Stimulated activated memory B cell treated with anti-CD40 and anti-IgM and Interleukin-4, amounts not matched to agents 10 μg/mL and 1 μg/mL and 100 μg/mL, for 72 hours (primary cell): ENCODE measurements around the gene C4BPB.

ENCODE experiments used
- ATAC-seq: fragments of 150-1000 bp; cut with Tn5 transposase; 2 replicates; pipeline ENCODE4 v1.10.0; 2021
- H3K27ac Mint-ChIP-seq: one replicate; pipeline ENCODE4 v1.8.0; 2022; ENCODE audit warnings: mild to moderate bottlenecking, mixed read lengths
- H3K27me3 Mint-ChIP-seq: one replicate; pipeline ENCODE4 v1.8.0; 2022; ENCODE audit warnings: mixed read lengths
- H3K36me3 Mint-ChIP-seq: one replicate; pipeline ENCODE4 v1.8.0; 2022; ENCODE audit warnings: mixed read lengths
- H3K4me1 Mint-ChIP-seq: one replicate; pipeline ENCODE4 v1.8.0; 2022; ENCODE audit warnings: mixed read lengths
- H3K4me3 Mint-ChIP-seq: one replicate; pipeline ENCODE4 v1.8.0; 2022; ENCODE audit warnings: mild to moderate bottlenecking, moderate library complexity, mixed read lengths
- H3K9me3 Mint-ChIP-seq: one replicate; pipeline ENCODE4 v1.8.0; 2022; ENCODE audit warnings: mixed read lengths

The C4BPB gene

DNA sequence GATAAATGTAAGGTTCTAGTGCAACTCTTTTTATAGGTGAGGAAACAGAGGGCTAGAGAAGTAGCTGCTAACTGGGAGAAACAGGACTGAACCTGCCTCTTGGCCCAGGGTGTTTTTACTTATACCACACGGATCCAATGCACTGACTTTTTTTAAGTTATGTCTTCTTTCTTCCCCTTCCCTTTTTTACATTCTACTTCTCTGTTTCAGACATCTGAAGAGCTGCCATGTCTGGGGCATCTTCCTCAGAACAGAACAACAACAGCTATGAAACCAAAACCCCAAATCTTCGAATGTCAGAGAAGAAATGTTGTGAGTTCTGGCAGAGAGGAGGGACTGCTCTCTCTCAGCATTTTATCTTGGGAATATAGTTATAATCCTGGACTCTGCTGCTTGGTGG lies 34.2 kb upstream of the C4BPB start:
- Mint-ChIP-seq H3K27ac (peak overlapping the region; percentile 91), H3K9me3 (no peaks in the 10 kb centered on the region), H3K27me3 (no peaks in the 10 kb centered on the region), H3K36me3 (peaks cover 6% of the 10 kb centered on the region), H3K4me3 (peak overlapping the region; percentile 87), H3K4me1 (peaks cover 55% of the 10 kb centered on the region)
- ATAC-seq: peak; percentile 34

DNA sequence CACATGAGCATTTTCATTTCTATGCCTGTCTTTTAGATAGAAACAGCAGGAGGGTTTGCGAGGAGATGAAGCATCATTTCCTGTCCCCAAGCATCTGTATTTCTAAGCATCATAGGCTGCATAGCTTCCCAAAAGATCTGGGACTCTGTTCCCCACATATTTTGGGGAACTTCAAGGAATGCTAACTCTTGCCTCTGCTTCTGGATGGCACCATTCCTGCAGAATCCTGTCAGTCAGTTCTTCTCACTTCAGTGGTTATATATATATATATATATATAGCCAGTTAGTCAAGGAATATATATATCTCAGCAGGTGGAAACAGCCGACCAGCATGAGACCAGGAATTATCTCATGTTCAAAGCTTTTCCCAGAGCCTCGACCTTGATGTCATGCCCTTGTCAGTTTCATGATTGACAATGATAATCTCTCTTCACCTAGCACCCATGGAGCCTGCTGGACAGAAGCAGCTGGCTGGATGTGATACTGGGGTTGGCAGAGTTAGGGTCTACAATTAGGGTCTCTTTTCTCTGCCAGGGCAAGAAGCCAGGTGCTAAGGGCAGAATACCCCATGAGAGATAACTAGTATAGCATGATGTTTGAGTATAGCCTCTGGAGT lies 33.2 kb upstream of the C4BPB start:
- no peak for ATAC-seq
- H3K4me3 Mint-ChIP-seq: no peak overlapping the region
- no peaks in the 10 kb centered on the region for H3K27me3 Mint-ChIP-seq
- peak overlapping the region; percentile 91 for H3K27ac Mint-ChIP-seq
- H3K4me1 Mint-ChIP-seq: peaks cover 47% of the 10 kb centered on the region
- peaks cover 8% of the 10 kb centered on the region for H3K36me3 Mint-ChIP-seq
- H3K9me3 Mint-ChIP-seq: no peaks in the 10 kb centered on the region

DNA sequence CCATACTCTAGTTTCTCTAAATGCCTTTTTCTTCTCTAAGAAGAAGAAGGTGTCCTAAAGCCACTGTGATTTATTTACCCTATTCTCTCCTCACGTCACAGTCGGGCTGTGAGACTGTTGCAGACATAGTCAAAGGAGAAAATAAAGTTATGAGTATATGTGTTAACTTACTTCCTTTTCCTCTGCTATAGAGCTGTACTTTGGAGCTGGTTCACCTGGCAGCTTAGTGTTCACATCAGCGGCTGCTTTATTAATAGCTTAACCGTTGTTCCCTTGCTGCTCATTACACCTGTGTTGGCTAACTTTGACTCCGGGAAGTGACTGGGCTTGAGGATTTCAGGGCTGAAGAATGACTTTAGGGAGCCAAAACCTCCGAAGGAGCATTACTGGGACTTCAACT lies 32.0 kb upstream of the C4BPB start:
- no peak for ATAC-seq
- peak overlapping the region; percentile 9 for H3K27ac Mint-ChIP-seq
- no peak overlapping the region for H3K4me3 Mint-ChIP-seq
- H3K36me3 Mint-ChIP-seq: peaks cover 17% of the 10 kb centered on the region
- H3K9me3 Mint-ChIP-seq: no peaks in the 10 kb centered on the region
- H3K4me1 Mint-ChIP-seq: peaks cover 37% of the 10 kb centered on the region
- H3K27me3 Mint-ChIP-seq: no peaks in the 10 kb centered on the region

DNA sequence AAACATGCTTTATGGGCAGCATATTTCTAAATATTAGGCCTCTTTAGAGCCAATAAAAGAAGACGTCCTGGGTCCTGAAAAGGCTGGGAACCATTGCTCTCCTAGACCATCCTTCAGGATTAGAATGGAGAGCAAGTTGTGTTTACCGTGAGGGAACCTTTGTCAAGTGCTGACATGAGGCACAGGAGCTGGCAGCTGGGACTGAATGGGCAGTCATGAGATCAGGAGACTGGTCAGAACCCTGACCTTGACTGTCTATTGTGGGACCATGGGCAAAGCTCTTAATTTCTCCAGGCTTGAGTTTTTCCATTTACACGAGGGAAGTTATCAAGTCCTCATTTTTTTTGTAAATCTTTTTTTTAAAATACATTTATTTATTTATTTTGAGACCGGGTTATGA lies 30.4 kb upstream of the C4BPB start:
- Mint-ChIP-seq H3K4me3 (no peak overlapping the region), H3K27ac (no peak overlapping the region), H3K4me1 (peaks cover 24% of the 10 kb centered on the region), H3K27me3 (no peaks in the 10 kb centered on the region), H3K9me3 (no peaks in the 10 kb centered on the region), H3K36me3 (peaks cover 31% of the 10 kb centered on the region)
- no peak for ATAC-seq

DNA sequence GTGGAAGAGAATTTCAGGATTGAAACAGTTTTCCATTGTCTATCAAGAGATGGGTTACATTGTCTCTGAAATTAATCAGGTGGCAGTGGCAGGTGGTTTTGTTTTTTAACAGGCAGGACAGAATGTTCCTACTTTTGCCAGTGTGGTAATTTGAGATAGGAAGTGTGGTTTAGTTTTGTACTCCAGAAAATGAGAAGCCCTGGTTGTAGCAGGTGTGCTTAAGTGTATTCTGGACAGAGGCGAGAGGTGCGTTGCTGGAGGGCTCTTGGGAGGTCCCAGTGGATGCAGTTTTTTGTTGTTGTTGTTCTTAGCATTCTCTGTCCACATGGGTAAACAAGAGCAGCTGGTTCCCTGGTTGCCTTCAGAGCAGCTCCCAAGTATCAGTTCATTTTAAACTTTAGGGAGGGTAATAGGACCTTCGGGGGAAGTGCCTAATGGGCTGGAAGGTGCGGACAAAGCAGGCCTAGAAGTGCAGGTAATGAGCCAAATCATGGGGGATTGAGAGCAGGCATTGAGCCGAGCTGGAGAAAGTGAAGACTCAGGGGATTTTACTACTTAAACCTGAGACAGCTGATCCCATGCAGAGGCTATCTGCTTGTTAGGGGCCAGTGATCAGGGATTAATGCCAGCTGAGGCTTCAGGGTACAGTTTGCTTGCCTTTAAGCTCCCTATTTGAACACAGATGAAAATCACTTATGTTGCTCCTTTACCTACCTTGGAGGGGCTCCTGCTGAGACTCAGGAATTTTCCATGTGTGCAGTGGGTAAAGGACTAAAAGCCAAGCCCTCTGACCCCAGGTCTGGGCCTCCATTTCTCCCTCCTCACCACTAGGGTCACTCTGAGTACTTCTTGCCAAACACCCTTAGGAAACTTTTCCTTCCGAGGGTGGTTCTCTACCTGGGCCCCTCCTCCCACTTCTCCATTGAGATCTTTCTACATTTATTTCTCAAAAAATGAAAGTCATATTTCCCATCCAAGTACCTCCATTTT lies 29.5 kb upstream of the C4BPB start:
- no peak for ATAC-seq
- Mint-ChIP-seq H3K27me3 (no peaks in the 10 kb centered on the region), H3K9me3 (no peaks in the 10 kb centered on the region), H3K36me3 (peaks cover 41% of the 10 kb centered on the region), H3K4me1 (peaks cover 18% of the 10 kb centered on the region), H3K4me3 (no peak overlapping the region), H3K27ac (no peak overlapping the region)

DNA sequence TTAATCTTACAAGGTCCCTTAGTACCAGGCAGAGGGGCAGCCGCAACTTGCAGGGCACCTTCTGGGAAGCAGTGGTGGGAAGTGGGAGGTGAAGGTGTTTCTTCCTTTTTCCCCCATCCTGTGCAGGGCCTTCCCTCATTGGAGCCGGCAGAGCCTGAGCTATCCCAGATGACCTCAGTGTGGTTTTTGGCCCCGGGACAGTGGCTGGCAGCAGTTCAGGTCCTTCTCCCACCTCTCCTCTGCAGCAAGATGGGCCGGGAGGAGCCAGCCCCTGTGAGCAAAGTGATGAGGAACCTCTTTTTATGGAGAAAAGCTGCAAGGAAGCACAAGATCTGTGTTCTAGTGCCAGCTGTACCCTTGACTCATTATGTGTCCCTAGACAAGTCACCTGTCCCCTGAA lies 28.8 kb upstream of the C4BPB start:
- no peak for ATAC-seq
- H3K27ac Mint-ChIP-seq: no peak overlapping the region
- H3K27me3 Mint-ChIP-seq: no peaks in the 10 kb centered on the region
- H3K9me3 Mint-ChIP-seq: no peaks in the 10 kb centered on the region
- peaks cover 11% of the 10 kb centered on the region for H3K4me1 Mint-ChIP-seq
- H3K4me3 Mint-ChIP-seq: no peak overlapping the region
- peaks cover 48% of the 10 kb centered on the region for H3K36me3 Mint-ChIP-seq

DNA sequence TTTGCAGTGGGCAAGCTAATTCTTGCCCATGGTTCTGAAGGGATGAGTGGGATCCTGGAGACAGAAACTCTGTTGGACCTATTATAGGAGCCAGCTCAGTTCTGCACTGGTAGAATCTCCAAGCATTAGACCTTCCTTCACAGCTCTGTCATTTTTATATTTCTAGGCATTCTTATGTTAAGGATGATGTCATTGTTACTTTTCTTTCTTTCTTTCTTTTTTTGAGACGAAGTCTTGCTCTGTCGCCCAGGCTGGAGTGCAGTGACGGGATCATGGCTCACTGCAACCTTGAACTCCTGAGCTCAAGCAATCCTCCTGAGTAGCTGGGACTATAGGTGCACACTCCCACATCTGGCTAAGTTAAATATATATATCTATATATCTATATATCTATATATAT lies 28.1 kb upstream of the C4BPB start:
- Mint-ChIP-seq H3K4me3 (no peak overlapping the region), H3K27me3 (no peaks in the 10 kb centered on the region), H3K9me3 (no peaks in the 10 kb centered on the region), H3K4me1 (peaks cover 7% of the 10 kb centered on the region), H3K36me3 (peaks cover 51% of the 10 kb centered on the region), H3K27ac (no peak overlapping the region)
- no peak for ATAC-seq

DNA sequence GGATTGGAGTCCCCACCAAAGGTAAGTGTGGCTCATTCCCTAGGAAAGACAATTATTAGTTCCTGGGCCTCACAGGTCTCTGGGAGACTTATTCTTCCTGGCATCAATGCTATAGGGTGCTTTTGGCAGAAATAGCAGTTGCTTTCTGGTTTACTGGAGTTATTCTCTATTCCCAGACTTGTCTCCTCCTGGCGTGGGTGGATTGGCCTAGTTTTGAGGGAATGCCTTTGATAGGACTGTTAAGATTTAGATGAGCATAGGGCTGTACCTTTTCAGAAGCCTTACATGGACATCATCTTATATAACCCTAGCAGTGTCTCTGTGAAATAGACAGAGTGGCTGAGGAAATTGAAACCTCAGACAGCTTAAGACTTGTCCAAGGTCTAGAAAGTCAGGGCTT lies 26.6 kb upstream of the C4BPB start:
- no peaks in the 10 kb centered on the region for H3K27me3 Mint-ChIP-seq
- peaks cover 7% of the 10 kb centered on the region for H3K4me1 Mint-ChIP-seq
- ATAC-seq: no peak
- H3K36me3 Mint-ChIP-seq: peaks cover 45% of the 10 kb centered on the region
- no peak overlapping the region for H3K27ac Mint-ChIP-seq
- no peak overlapping the region for H3K4me3 Mint-ChIP-seq
- H3K9me3 Mint-ChIP-seq: no peaks in the 10 kb centered on the region

DNA sequence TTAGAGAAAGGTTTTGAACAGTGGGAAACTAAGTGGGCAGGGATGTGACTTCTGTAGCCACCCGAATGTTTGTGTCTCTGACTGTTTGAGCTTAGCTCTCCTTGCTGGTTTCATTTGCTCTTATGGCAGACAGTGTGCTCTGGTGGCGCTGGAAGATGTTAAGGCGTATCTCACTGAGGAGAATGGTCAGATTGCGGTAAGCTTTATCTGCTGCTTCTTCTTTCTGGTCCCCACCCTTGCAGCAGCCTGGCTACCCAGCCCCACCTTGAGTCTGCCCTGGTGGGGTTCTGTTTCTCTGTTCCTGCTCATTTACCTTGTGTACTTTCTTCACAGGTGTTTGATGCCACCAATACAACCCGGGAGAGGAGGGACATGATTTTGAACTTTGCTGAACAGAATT lies 25.6 kb upstream of the C4BPB start:
- H3K4me3 Mint-ChIP-seq: no peak overlapping the region
- no peaks in the 10 kb centered on the region for H3K9me3 Mint-ChIP-seq
- H3K4me1 Mint-ChIP-seq: peaks cover 7% of the 10 kb centered on the region
- H3K36me3 Mint-ChIP-seq: peaks cover 55% of the 10 kb centered on the region
- H3K27ac Mint-ChIP-seq: no peak overlapping the region
- H3K27me3 Mint-ChIP-seq: no peaks in the 10 kb centered on the region
- ATAC-seq: no peak

DNA sequence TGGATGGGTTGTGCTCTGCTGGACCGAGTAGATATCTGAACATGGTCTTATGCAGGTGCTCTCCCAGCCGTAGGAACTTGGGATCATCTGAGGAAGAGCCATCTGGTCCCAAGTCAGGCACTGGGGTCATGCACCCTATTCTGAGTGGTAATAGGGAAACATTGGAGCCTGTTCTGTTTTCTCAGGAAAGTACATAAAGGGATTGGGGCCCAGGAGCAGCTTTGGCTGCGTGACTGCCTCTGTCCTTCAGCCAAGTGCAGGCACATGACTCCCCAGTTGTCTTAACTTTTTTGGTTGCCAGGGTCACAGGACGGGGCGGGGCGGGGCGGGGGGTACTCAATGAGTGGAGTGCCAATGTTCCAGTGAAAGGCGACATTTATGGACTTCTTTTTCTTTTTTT lies 24.1 kb upstream of the C4BPB start:
- peaks cover 7% of the 10 kb centered on the region for H3K4me1 Mint-ChIP-seq
- H3K9me3 Mint-ChIP-seq: no peaks in the 10 kb centered on the region
- ATAC-seq: no peak
- peaks cover 66% of the 10 kb centered on the region for H3K36me3 Mint-ChIP-seq
- H3K27me3 Mint-ChIP-seq: no peaks in the 10 kb centered on the region
- H3K27ac Mint-ChIP-seq: no peak overlapping the region
- H3K4me3 Mint-ChIP-seq: no peak overlapping the region

DNA sequence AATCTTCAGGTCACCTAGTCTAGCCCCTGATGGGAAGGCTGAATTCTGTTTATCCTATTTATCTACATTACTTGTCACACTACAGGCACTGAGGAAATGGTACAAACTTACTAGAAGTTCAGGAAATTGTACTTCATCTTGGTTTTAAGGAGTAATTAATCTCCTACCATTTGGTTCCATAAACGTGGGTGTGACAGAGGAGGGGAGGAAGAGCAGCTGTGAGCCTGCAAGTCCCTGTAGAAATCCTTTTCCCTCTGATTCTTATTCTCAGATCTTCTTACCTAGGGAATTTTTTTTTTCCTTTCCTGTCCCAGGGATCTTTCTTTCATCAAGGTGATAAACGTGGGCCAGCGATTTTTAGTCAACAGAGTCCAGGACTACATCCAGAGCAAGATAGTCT lies 21.5 kb upstream of the C4BPB start:
- no peak overlapping the region for H3K4me3 Mint-ChIP-seq
- H3K27ac Mint-ChIP-seq: no peak overlapping the region

DNA sequence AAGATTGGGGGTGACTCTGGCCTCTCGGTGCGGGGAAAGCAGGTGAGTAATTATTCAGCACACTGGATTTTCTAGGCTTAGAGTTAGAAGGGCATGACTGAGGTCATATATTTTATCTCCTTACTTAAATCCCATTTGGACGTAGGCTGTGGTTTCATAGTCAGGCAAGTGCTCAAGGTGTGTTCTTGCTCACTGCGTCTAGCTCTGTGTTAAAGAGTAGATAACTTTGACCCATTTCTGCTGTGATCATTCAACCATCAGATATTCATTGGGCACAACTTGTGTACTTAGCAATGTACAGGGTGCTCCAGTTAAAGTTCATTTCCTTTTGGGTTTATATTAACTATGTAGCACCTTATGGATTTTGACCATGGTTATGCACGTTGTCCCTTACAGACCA lies 21.0 kb upstream of the C4BPB start:
- Mint-ChIP-seq H3K4me3 (no peak overlapping the region), H3K27ac (no peak overlapping the region), H3K9me3 (no peaks in the 10 kb centered on the region), H3K27me3 (no peaks in the 10 kb centered on the region), H3K4me1 (peaks cover 23% of the 10 kb centered on the region), H3K36me3 (peaks cover 58% of the 10 kb centered on the region)
- no peak for ATAC-seq

More for the DNA sequence above, 21.5 kb upstream of the C4BPB start:
- H3K4me1 Mint-ChIP-seq: peaks cover 23% of the 10 kb centered on the region
- peaks cover 58% of the 10 kb centered on the region for H3K36me3 Mint-ChIP-seq
- no peaks in the 10 kb centered on the region for H3K27me3 Mint-ChIP-seq
- no peak for ATAC-seq
- no peaks in the 10 kb centered on the region for H3K9me3 Mint-ChIP-seq

DNA sequence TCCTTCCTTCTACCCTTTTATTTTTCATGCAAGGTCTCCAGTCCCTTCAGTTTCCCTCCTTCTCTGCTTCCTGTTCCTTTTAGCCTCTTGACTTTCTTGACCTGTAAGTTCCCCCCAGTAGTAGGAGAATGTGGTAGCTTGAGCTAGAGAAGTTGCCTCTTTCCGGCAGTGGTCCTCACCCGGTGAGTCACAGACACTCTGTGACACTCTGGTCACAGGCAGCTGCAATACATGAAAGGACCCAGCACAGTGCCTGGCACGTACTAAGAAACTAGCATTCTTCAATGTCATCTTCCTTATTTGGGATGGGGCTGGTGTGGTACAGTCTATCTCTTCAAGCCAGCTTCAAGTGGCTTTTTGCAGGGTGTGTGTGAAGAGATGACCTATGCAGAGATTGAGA lies 19.6 kb upstream of the C4BPB start:
- Mint-ChIP-seq H3K36me3 (peaks cover 53% of the 10 kb centered on the region), H3K9me3 (no peaks in the 10 kb centered on the region), H3K4me3 (no peak overlapping the region), H3K27me3 (no peaks in the 10 kb centered on the region), H3K4me1 (peaks cover 23% of the 10 kb centered on the region), H3K27ac (no peak overlapping the region)
- ATAC-seq: no peak

DNA sequence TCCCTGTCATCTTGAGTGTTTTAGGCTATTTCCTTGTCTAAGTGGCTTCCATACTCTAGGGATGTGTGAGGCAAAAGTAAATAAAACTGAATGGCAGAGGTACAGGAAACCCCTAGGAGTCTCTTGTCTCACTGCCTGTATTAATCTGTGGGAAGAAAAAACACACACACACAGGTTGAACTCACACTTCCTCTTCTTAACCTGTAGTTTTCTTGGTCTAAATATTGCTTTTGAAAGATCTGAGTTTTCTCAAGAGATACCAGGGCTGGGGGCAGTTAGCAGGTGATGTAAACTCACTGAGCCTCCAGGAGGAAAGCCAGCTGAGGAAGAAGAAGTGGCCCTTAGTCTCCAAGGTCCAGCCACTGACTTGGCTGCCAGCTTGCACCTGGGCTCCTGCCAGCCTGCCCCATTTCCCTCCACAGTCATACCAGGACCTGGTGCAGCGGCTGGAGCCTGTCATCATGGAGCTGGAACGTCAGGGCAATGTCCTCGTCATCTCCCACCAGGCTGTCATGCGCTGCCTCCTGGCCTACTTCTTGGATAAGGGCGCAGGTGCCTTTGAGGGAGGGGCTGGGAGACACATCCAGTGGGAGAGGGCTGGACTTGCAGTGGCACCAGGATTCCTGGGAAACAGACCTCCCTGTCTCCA lies 18.7 kb upstream of the C4BPB start:
- Mint-ChIP-seq H3K9me3 (no peaks in the 10 kb centered on the region), H3K27ac (no peak overlapping the region), H3K4me1 (peaks cover 23% of the 10 kb centered on the region), H3K36me3 (peaks cover 50% of the 10 kb centered on the region), H3K27me3 (no peaks in the 10 kb centered on the region), H3K4me3 (no peak overlapping the region)
- ATAC-seq: peak; percentile 39

DNA sequence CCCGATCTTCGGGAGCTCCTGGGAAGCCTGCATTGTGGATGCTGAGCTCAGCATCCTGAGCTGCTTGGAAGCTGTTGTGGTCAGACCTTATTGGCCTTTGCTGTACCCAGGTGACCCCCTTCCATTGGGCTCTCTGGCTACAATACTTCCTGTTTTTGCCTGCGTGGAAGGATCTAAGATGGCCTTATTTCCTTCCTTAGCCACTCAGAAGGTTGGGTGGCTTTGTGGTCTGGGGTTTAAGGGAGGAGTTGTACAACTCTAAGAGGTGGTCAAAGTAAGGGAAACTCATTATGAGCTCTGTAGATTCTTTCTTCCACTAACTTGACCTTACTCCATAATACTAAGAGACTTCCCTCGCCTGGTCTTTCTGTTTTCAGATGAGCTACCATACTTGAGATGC lies 17.8 kb upstream of the C4BPB start:
- H3K36me3 Mint-ChIP-seq: peaks cover 51% of the 10 kb centered on the region
- no peak overlapping the region for H3K27ac Mint-ChIP-seq
- H3K4me3 Mint-ChIP-seq: no peak overlapping the region
- no peaks in the 10 kb centered on the region for H3K27me3 Mint-ChIP-seq
- peaks cover 23% of the 10 kb centered on the region for H3K4me1 Mint-ChIP-seq
- ATAC-seq: peak; percentile 56
- H3K9me3 Mint-ChIP-seq: no peaks in the 10 kb centered on the region
